IMR-90 (cell line): ENCODE data around the gene DIRAS3. TPM values are rescaled to one million over a fixed set of nuclear protein-coding genes. Genes with fewer than 3 reads are reported as not detected.

ENCODE experiments used
- ATAC-seq: fragments of 200-7000 bp; cut with Tn5 transposase; 2 replicates; pipeline ENCODE4 v1.9.1; 2020; ENCODE audit warnings: low read depth, mild to moderate bottlenecking, moderate library complexity
- BruUV-seq: library from RNA; stranded (reverse); fragments of 400-500 nt; replicated peaks from 2 replicates; lab custom pipeline; 2021; lab: Mats Ljungman, UMichigan
- CTCF ChIA-PET: fragments of 300-600 bp; formaldehyde crosslinking; extraction: SDS; loops from one replicate; lab custom pipeline; 2021; ENCODE audit warnings: antibody characterized with exemption; lab: Yijun Ruan, JAX
- POLR2A ChIA-PET: fragments of 300-600 bp; sonication (Branson Sonifier 250); formaldehyde crosslinking; loops from one replicate; lab custom pipeline; 2022; ENCODE audit warnings: antibody characterized with exemption; ENCODE audit not compliant: unreplicated experiment; lab: Charles Lee
- DNase-seq: peaks from one replicate; pipeline ENCODE4 v3.0.0; 2013
- H2AFZ ChIP-seq: replicated peaks from 2 replicates; pipeline ENCODE3; 2013; ENCODE audit warnings: low read length, mild to moderate bottlenecking; ENCODE audit not compliant: poor library complexity
- H2AK5ac ChIP-seq: 2 replicates; pipeline ENCODE4 v1.6.1; 2013; ENCODE audit warnings: low read depth, low read length, inconsistent platforms
- H2AK9ac ChIP-seq: replicated peaks from 2 replicates; pipeline ENCODE3; 2013; ENCODE audit warnings: mild to moderate bottlenecking, low read depth, low read length, moderate library complexity; ENCODE audit not compliant: poor library complexity
- H2BK120ac ChIP-seq: 2 replicates; pipeline ENCODE4 v1.6.1; 2013; ENCODE audit warnings: low read depth, low read length, inconsistent platforms
- H2BK15ac ChIP-seq: 3 replicates; pipeline ENCODE4 v1.6.1; 2013; ENCODE audit warnings: low read depth, low read length, inconsistent platforms
- H2BK20ac ChIP-seq: 2 replicates; pipeline ENCODE4 v1.6.1; 2013; ENCODE audit warnings: low read depth, mild to moderate bottlenecking, inconsistent platforms, low read length, moderate library complexity
- H2BK5ac ChIP-seq: 2 replicates; pipeline ENCODE4 v1.6.1; 2013; ENCODE audit warnings: mild to moderate bottlenecking, low read depth, low read length, inconsistent platforms; ENCODE audit not compliant: poor library complexity, severe bottlenecking
- H3K14ac ChIP-seq: replicated peaks from 2 replicates; pipeline ENCODE4 v1.6.1; 2013; ENCODE audit warnings: low read depth, low read length, inconsistent platforms
- H3K18ac ChIP-seq: 2 replicates; pipeline ENCODE4 v1.6.1; 2013; ENCODE audit warnings: low read depth, low read length, control low read depth
- H3K23ac ChIP-seq: 2 replicates; pipeline ENCODE4 v1.6.1; 2013; ENCODE audit warnings: low read depth, low read length, inconsistent platforms
- H3K27ac ChIP-seq: 2 replicates; pipeline ENCODE4 v1.5.1; 2013; ENCODE audit warnings: mild to moderate bottlenecking, control low read depth, low read length; ENCODE audit not compliant: insufficient read depth
- H3K27me3 ChIP-seq: 2 replicates; pipeline ENCODE4 v1.6.1; 2013; ENCODE audit warnings: low read length; ENCODE audit not compliant: control insufficient read depth, insufficient read depth
- H3K36me3 ChIP-seq: 2 replicates; pipeline ENCODE4 v1.6.1; 2013; ENCODE audit warnings: low read length, mixed read lengths; ENCODE audit not compliant: control insufficient read depth, insufficient read depth
- H3K4ac ChIP-seq: 2 replicates; pipeline ENCODE4 v1.6.1; 2013; ENCODE audit warnings: low read depth, low read length, inconsistent platforms
- H3K4me1 ChIP-seq: 2 replicates; pipeline ENCODE4 v1.6.1; 2013; ENCODE audit warnings: low read length, mixed read lengths; ENCODE audit not compliant: control insufficient read depth, insufficient read depth
- H3K4me2 ChIP-seq: 2 replicates; pipeline ENCODE4 v1.6.1; 2013; ENCODE audit warnings: low read depth, mild to moderate bottlenecking, control low read depth, low read length, moderate library complexity
- H3K4me3 ChIP-seq: 2 replicates; pipeline ENCODE4 v1.5.1; 2013; ENCODE audit warnings: low read depth, mild to moderate bottlenecking, control low read depth, low read length, moderate library complexity; ENCODE audit not compliant: insufficient read depth
- H3K56ac ChIP-seq: 2 replicates; pipeline ENCODE4 v1.6.1; 2013; ENCODE audit warnings: low read length, inconsistent platforms; ENCODE audit not compliant: insufficient read depth; ENCODE audit errors: extremely low read depth
- H3K79me1 ChIP-seq, 2 experiments: 2 replicates each; pipeline ENCODE4 v1.6.1; 2013; ENCODE audit warnings: low read length in 2 of 2, inconsistent platforms in 1 of 2, low read depth in 1 of 2
- H3K9ac ChIP-seq: 2 replicates; pipeline ENCODE4 v1.6.1; 2013; ENCODE audit warnings: low read depth, low read length, control low read depth
- H3K9me1 ChIP-seq: 2 replicates; pipeline ENCODE4 v1.6.1; 2013; ENCODE audit warnings: low read length, inconsistent platforms; ENCODE audit not compliant: insufficient read depth
- H3K9me3 ChIP-seq: 2 replicates; pipeline ENCODE4 v1.6.1; 2013; ENCODE audit warnings: low read length; ENCODE audit not compliant: control insufficient read depth, insufficient read depth
- H4K20me1 ChIP-seq: 2 replicates; pipeline ENCODE4 v1.6.1; 2013; ENCODE audit warnings: low read length, inconsistent platforms; ENCODE audit not compliant: insufficient read depth
- H4K5ac ChIP-seq: 2 replicates; pipeline ENCODE4 v1.6.1; 2013; ENCODE audit warnings: mild to moderate bottlenecking, low read depth, low read length, control low read depth
- H4K8ac ChIP-seq, 2 experiments: 2 replicates each; pipeline ENCODE4 v1.6.1; 2013; ENCODE audit warnings: low read depth in 2 of 2, low read length in 2 of 2, control low read depth in 1 of 2, inconsistent platforms in 1 of 2
- H4K91ac ChIP-seq: 2 replicates; pipeline ENCODE4 v1.6.1; 2013; ENCODE audit warnings: low read depth, low read length, inconsistent platforms; ENCODE audit not compliant: insufficient read depth
- CEBPB ChIP-seq: IDR thresholded peaks from 2 replicates; pipeline ENCODE4 v1.6.1; 2012; ENCODE audit warnings: low read depth, low read length, improper control_type of control experiment
- MXI1 ChIP-seq: IDR thresholded peaks from 2 replicates; pipeline ENCODE4 v1.6.1; 2012; ENCODE audit warnings: low read depth, mild to moderate bottlenecking, low read length, moderate library complexity, borderline replicate concordance
- POLR2A ChIP-seq: IDR thresholded peaks from 2 replicates; pipeline ENCODE4 v1.6.1; 2012; ENCODE audit warnings: mild to moderate bottlenecking, low read depth, low read length
- RFX5 ChIP-seq: IDR thresholded peaks from 2 replicates; pipeline ENCODE4 v1.8.0; 2012; ENCODE audit warnings: low read depth, mild to moderate bottlenecking, low read length, moderate library complexity
- WGBS, 2 experiments: methylation state at CpG; one replicate each; pipeline versions ENCODE4 v1.1.5 to v1.1.7; 2013; ENCODE audit warnings: missing lambda C conversion rate in 2 of 2; ENCODE audit not compliant: insufficient read length in 1 of 2; ENCODE audit errors: extremely low coverage in 2 of 2; 5-methylcytosine and 5-hydroxymethylcytosine counted together
- dilution Hi-C: fragments of 300-500 bp; cut with HindIII; formaldehyde crosslinking; loops from one replicate; pipeline ENCODE4 v1.14.3; 2018; ENCODE audit warnings: low sequenced_read_pairs; ENCODE audit not compliant: unreplicated experiment
- in situ Hi-C: fragments of 300-500 bp; cut with MboI; formaldehyde crosslinking; loops from 3 replicates; pipeline ENCODE4 v1.14.3; 2019; ENCODE audit warnings: low sequenced_read_pairs, inconsistent platforms, mixed read lengths
- intact Hi-C: fragments of 100-400 bp; cut with micrococcal nuclease; formaldehyde crosslinking; loops from 2 replicates; pipeline ENCODE4 v1.10.0; 2022
- polyA plus RNA-seq, 3 experiments: library from polyadenylated mRNA; depleted of rRNA; stranded (reverse); fragments of >200 nt; gene quantifications; 2 replicates each; pipeline ENCODE4 v1.2.3, GENCODE V29; 2012; ENCODE audit warnings: low replicate concordance in 1 of 3
- total RNA-seq: library from RNA; depleted of rRNA; stranded (reverse); fragments of >200 nt; gene quantifications from 2 replicates; pipeline ENCODE4 v1.2.3, GENCODE V29; 2012

DIRAS3 gene
- total and polyA plus RNA-seq, 2 of the 4 experiments (the other 2 are of a cell fraction), result 8.6 to 14.6 TPM

GRCh38 chr1:68043443-68044090 is 6.9 kb downstream of the DIRAS3 start:
- no peak overlapping the region for H3K23ac ChIP-seq
- ATAC-seq, result no peak
- no peaks in the 10 kb centered on the region for H3K27me3 ChIP-seq
- no peak overlapping the region for H2BK120ac ChIP-seq
- POLR2A ChIA-PET, result no interaction called here
- H2AK9ac ChIP-seq, result no peak overlapping the region
- no peak overlapping the region for H3K27ac ChIP-seq
- no peak overlapping the region for H2BK20ac ChIP-seq
- H3K9me1 ChIP-seq, result no peaks in the 10 kb centered on the region
- no peak overlapping the region for H3K4me2 ChIP-seq
- no peak overlapping the region for H3K56ac ChIP-seq
- no peak overlapping the region for H3K4ac ChIP-seq
- intact Hi-C loops (no loop called here), dilution Hi-C loops (no loop called here), in situ Hi-C loops (no loop called here)
- no peak for TF ChIP-seq MXI1
- TF ChIP-seq CEBPB, result no peak
- no peak for TF ChIP-seq RFX5
- no peak for TF ChIP-seq POLR2A
- H3K18ac ChIP-seq, result no peak overlapping the region
- no peak overlapping the region for H4K5ac ChIP-seq
- peak overlapping the region; percentile 32 for H2AFZ ChIP-seq
- DNase-seq, result no peak
- no peak overlapping the region for H3K4me3 ChIP-seq
- no peaks in the 10 kb centered on the region for H3K9me3 ChIP-seq
- H3K9ac ChIP-seq, result no peak overlapping the region
- H2AK5ac ChIP-seq, result no peak overlapping the region
- H4K8ac ChIP-seq, result no peak overlapping the region
- H4K20me1 ChIP-seq, result no peaks in the 10 kb centered on the region
- H3K14ac ChIP-seq, result no peak overlapping the region
- no TSS peak for BruUV-seq
- 93% methylated on average over 14 of the region's 22 CpGs; no CpG with 5 or more reads in 1 of the 2 experiments for WGBS, 2 experiments
- H2BK15ac ChIP-seq, result no peak overlapping the region
- H3K79me1 ChIP-seq, result no peaks in the 10 kb centered on the region
- no peaks in the 10 kb centered on the region for H3K36me3 ChIP-seq
- H3K4me1 ChIP-seq, result no peaks in the 10 kb centered on the region
- H2BK5ac ChIP-seq, result no peak overlapping the region
- CTCF ChIA-PET, result no interaction called here
- H4K91ac ChIP-seq, result no peak overlapping the region
